ENCODE results near the gene CUX1.

- TF ChIP-seq CTCF (IDR thresholded peaks at IDR 0.05) = no peak
- TF ChIP-seq POLR2A (IDR thresholded peaks at IDR 0.05) = no peak
These were observed 142.4 kb downstream of the CUX1 start for GRCh38 chr7:101959829-101960228.

All from lower leg skin (tissue), 3 donors.